Measurements from ENCODE around the gene SCG5. TPM values are rescaled to one million over a fixed set of nuclear protein-coding genes. Genes with fewer than 3 reads are reported as not detected.

SCG5 gene
- polyA plus RNA-seq, 1 donor (not counting 4 experiments of a cell fraction or from before 2014, with no cell fraction given), result 15.8 TPM

DNA sequence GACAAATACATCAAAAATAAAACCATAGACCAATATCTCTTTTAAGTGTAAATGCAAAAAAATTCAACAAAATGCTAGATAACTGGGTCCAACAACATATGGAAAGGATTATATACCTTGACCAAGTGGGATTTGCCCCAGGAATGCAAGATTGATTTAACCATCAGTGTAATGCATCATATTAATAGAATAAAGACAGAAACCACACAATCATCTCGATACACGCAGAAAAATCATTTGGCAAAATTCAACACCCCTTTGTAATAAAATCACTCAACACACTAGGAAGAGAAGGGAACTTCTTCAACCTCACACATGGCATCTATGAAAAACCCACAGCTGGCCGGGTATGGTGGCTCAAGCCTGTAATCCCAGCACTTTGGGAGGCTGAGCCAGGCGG is 95.8 kb downstream of the SCG5 start:
- TF ChIP-seq CTCF (optimal IDR thresholded peaks at IDR 0.05 in 1 of 3, IDR thresholded peaks at IDR 0.05 in 1 of 3, conservative IDR thresholded peaks at IDR 0.05 in 1 of 3; ENCODE audit: extremely low read depth in 1 of 3, insufficient read depth in 2 of 3, low read length in 3 of 3), result no peak
- no peak for TF ChIP-seq EZH2 (IDR thresholded peaks at IDR 0.05; ENCODE audit: low read length)
- Histone ChIP-seq H3K27me3 (ENCODE audit: control insufficient read depth, extremely low read depth, insufficient read depth, low read length) (peaks cover 2% of the 10 kb centered on the region), H3K9me3 (ENCODE audit: control insufficient read depth, low read depth, low read length) (no peaks in the 10 kb centered on the region), H4K20me1 (ENCODE audit: control insufficient read depth, extremely low read depth, insufficient read depth, low read length) (no peaks in the 10 kb centered on the region), H3K79me2 (ENCODE audit: control insufficient read depth, insufficient read depth, low read length) (no peaks in the 10 kb centered on the region), H3K4me1 (ENCODE audit: control insufficient read depth, extremely low read depth, insufficient read depth, low read length) (no peaks in the 10 kb centered on the region), H3K9me1 (ENCODE audit: control insufficient read depth, extremely low read depth, insufficient read depth, low read length) (no peaks in the 10 kb centered on the region), H3K9ac (ENCODE audit: control insufficient read depth, extremely low read depth, insufficient read depth, low read length) (no peak overlapping the region), H3K4me3 (ENCODE audit: control insufficient read depth in 2 of 3, extremely low read depth in 1 of 3, insufficient read depth in 2 of 3, low read depth in 1 of 3, low read length in 3 of 3) (no peak overlapping the region), H2AFZ (ENCODE audit: control insufficient read depth, low read length) (no peak overlapping the region), H3K27ac (ENCODE audit: control insufficient read depth, insufficient read depth, low read length) (no peak overlapping the region), H3K4me2 (ENCODE audit: control insufficient read depth, extremely low read depth, insufficient read depth, low read depth, low read length) (no peak overlapping the region), H3K36me3 (ENCODE audit: control insufficient read depth in 2 of 2, extremely low read depth in 1 of 2, insufficient read depth in 2 of 2, low read length in 2 of 2) (no peaks in the 10 kb centered on the region)
- FAIRE-seq (no peak), DNase-seq (ENCODE audit: low read depth, low spot score) (no peak)
- dilution Hi-C loops (cut with MboI; ENCODE audit: extremely low pct_ligation_motif_present, low sequenced_read_pairs), result no loop called here

DNA sequence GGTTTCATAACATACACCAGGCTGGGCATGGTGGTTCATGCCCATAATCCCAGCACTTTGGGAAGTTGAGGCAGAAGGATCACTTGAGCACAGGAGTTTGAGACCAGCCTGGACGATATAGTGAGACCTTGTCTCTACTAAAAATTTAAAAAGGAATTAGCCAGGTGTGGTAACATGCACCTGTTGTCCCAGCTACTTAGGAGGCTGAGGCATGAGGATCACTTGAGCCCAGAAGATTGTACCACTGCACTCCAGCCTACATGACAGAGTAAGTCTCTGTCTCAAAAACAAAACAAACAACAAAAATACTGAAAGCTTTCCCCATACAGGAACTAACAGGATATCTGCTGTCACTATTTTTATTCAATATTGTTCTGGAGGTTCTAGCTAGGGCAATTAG is 97.2 kb downstream of the SCG5 start:
- Histone ChIP-seq H3K9ac (ENCODE audit: control insufficient read depth, extremely low read depth, insufficient read depth, low read length) (no peak overlapping the region), H3K27me3 (ENCODE audit: control insufficient read depth, extremely low read depth, insufficient read depth, low read length) (peaks cover 2% of the 10 kb centered on the region), H3K79me2 (ENCODE audit: control insufficient read depth, insufficient read depth, low read length) (no peaks in the 10 kb centered on the region), H4K20me1 (ENCODE audit: control insufficient read depth, extremely low read depth, insufficient read depth, low read length) (no peaks in the 10 kb centered on the region), H3K4me3 (ENCODE audit: control insufficient read depth in 2 of 3, extremely low read depth in 1 of 3, insufficient read depth in 2 of 3, low read depth in 1 of 3, low read length in 3 of 3) (no peak overlapping the region), H3K9me3 (ENCODE audit: control insufficient read depth, low read depth, low read length) (no peaks in the 10 kb centered on the region), H3K36me3 (ENCODE audit: control insufficient read depth in 2 of 2, extremely low read depth in 1 of 2, insufficient read depth in 2 of 2, low read length in 2 of 2) (no peaks in the 10 kb centered on the region), H3K4me2 (ENCODE audit: control insufficient read depth, extremely low read depth, insufficient read depth, low read depth, low read length) (no peak overlapping the region), H3K9me1 (ENCODE audit: control insufficient read depth, extremely low read depth, insufficient read depth, low read length) (no peaks in the 10 kb centered on the region), H3K4me1 (ENCODE audit: control insufficient read depth, extremely low read depth, insufficient read depth, low read length) (peaks cover 6% of the 10 kb centered on the region), H3K27ac (ENCODE audit: control insufficient read depth, insufficient read depth, low read length) (no peak overlapping the region), H2AFZ (ENCODE audit: control insufficient read depth, low read length) (no peak overlapping the region)
- dilution Hi-C loops (cut with MboI; ENCODE audit: extremely low pct_ligation_motif_present, low sequenced_read_pairs), result no loop called here
- no peak for DNase-seq (ENCODE audit: low read depth, low spot score)
- no peak for FAIRE-seq
- no peak for TF ChIP-seq CTCF (optimal IDR thresholded peaks at IDR 0.05 in 1 of 3, IDR thresholded peaks at IDR 0.05 in 1 of 3, conservative IDR thresholded peaks at IDR 0.05 in 1 of 3; ENCODE audit: extremely low read depth in 1 of 3, insufficient read depth in 2 of 3, low read length in 3 of 3)
- TF ChIP-seq EZH2 (IDR thresholded peaks at IDR 0.05; ENCODE audit: low read length), result no peak
